ENCODE data around the gene NARS2.

DNA sequence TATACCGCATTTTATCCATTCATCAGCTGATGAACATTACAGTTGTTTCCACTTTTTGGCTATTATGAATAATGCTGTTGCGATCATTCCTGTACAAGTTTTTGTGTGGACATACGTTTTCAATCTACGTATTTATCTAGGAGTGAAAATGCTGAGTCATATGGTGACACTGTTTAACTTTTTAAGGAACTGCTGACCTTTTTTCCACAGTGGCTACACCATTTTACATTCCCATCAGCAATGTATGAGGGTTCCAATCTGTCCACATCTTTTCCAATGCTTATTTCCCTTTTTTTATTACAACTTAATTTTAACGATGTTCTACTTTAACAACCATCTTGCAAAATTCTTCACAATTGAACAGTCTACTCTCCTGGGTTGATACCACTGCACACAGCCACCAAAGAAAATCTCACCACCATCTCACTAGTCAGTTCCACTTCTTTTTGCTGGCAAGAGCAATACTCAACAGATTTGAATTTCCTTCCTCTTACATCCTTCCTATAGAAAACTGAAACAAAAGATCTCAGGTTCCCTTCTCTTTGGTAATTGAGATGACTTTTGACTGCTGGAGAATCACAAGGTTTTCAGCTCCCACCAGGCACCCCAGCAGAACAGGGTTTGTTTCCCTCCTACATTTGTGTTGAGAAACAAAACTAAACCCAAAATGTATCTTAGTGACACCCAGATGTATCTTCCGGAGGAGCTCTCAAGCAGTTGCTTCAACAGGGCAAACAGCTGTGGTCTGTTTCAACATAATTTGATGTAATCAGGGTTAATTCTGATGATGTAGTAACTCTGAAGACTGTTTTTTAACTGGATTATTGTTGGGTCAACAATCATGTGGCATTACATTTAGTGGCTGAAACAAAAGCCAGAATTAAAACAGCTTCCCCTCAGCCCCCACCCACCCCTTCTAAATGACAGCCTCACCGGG, 150.1 kb downstream of the NARS2 start:
- no peak for TF ChIP-seq RAD21 (IDR thresholded peaks at IDR 0.05; ENCODE audit: low read depth)
- no peak for TF ChIP-seq CREB1 (IDR thresholded peaks at IDR 0.05; ENCODE audit: low read depth)
- no peak for TF ChIP-seq YY1 (IDR thresholded peaks at IDR 0.05; ENCODE audit: low read depth)
- TF ChIP-seq REST (IDR thresholded peaks at IDR 0.05; ENCODE audit: low read depth), result no peak
- TF ChIP-seq TAF1 (IDR thresholded peaks at IDR 0.05; ENCODE audit: low read depth), result no peak
- TF ChIP-seq MAX (IDR thresholded peaks at IDR 0.05), result no peak
- no peak for TF ChIP-seq EP300 (IDR thresholded peaks at IDR 0.05; ENCODE audit: borderline replicate concordance)
- TF ChIP-seq NFIC (IDR thresholded peaks at IDR 0.05), result no peak
- TF ChIP-seq ZBTB7A (IDR thresholded peaks at IDR 0.05; ENCODE audit: low read depth), result no peak
- TF ChIP-seq USF1 (IDR thresholded peaks at IDR 0.05), result no peak
- no peak for TF ChIP-seq TEAD4 (IDR thresholded peaks at IDR 0.05)
